Measurements from ENCODE around the gene OR2A25.
"Not testable (repeated sequence)": the region's sequence is repeated elsewhere in the genome, so short reads cannot be mapped to it uniquely, and the experiment has no call there.

The OR2A25 gene
- 0 to 0.55 (median 0) reads per million in 17 experiments for total RNA-seq

- no peak for DNase-seq
Measured at GRCh38 chr7:144069511-144069910, at the start of gene OR2A25. TSS of gene OR2A25 (plus strand) at chr7:144069811. CDS start at chr7:144074220, 4,409 bp downstream.

GRCh38 chr7:144020340-144020739 lies 49.3 kb upstream of the OR2A25 start:
- DNase-seq = no peak

- DNase-seq = no peak
Measured at GRCh38 chr7:144022169-144022568, 47.4 kb upstream of the OR2A25 start.

GRCh38 chr7:144023171-144023827 lies 46.3 kb upstream of the OR2A25 start:
- DNase-seq = no peak

- no peak for DNase-seq
Measured at GRCh38 chr7:144024213-144024612, 45.4 kb upstream of the OR2A25 start.

- no peak for DNase-seq
Measured at GRCh38 chr7:144026203-144026883, 43.3 kb upstream of the OR2A25 start.

GRCh38 chr7:144027070-144027469 lies 42.5 kb upstream of the OR2A25 start:
- DNase-seq = no peak

GRCh38 chr7:144027974-144028373 lies 41.6 kb upstream of the OR2A25 start:
- peak in 2 of 4 experiments; percentile 18 to 31 for DNase-seq

GRCh38 chr7:144028547-144028946 lies 41.1 kb upstream of the OR2A25 start:
- no peak for DNase-seq

GRCh38 chr7:144032516-144032915 lies 37.1 kb upstream of the OR2A25 start:
- no peak for DNase-seq

- DNase-seq = no peak
Measured at GRCh38 chr7:144032985-144033709, 36.5 kb upstream of the OR2A25 start.

GRCh38 chr7:144035385-144035784 lies 34.2 kb upstream of the OR2A25 start:
- DNase-seq = no peak

GRCh38 chr7:144036302-144036885 lies 33.2 kb upstream of the OR2A25 start:
- DNase-seq = peak in 1 of 4 experiments; percentile 4

GRCh38 chr7:144037414-144038035 lies 32.1 kb upstream of the OR2A25 start:
- DNase-seq = no peak

GRCh38 chr7:144038887-144039286 lies 30.7 kb upstream of the OR2A25 start:
- DNase-seq = no peak

GRCh38 chr7:144048648-144049047 lies 21.0 kb upstream of the OR2A25 start, which contains the start of gene OR2A5:
TSS of gene OR2A5 (plus strand) at chr7:144048948. CDS start at chr7:144050402, 1,454 bp downstream.
- no peak for DNase-seq

GRCh38 chr7:144049491-144049890 lies 20.1 kb upstream of the OR2A25 start:
- no peak for DNase-seq

- no peak for DNase-seq
Measured at GRCh38 chr7:144050093-144050492, 19.5 kb upstream of the OR2A25 start.

- DNase-seq = not testable (repeated sequence)
Measured at GRCh38 chr7:144050884-144051283, 18.7 kb upstream of the OR2A25 start.

GRCh38 chr7:144057954-144058353 lies 11.7 kb upstream of the OR2A25 start:
- no peak for DNase-seq

GRCh38 chr7:144063710-144064109 lies 5.9 kb upstream of the OR2A25 start:
- peak in 1 of 4 experiments; percentile 3 for DNase-seq

- DNase-seq = no peak
Measured at GRCh38 chr7:144069953-144070352, 342 bp downstream of the OR2A25 start.

- DNase-seq = no peak
Measured at GRCh38 chr7:144074374-144074773, 4.8 kb downstream of the OR2A25 start.

All from suppressor macrophage (primary cell).